GM23248 (cell line): ENCODE results near the gene GYPA.
"Not testable (repeated sequence)": the region's sequence is repeated elsewhere in the genome, so short reads cannot be mapped to it uniquely, and the experiment has no call there.

Experiments
- EZH2 ChIP-seq: fragments of 200-600 bp; sonication (generic); IDR thresholded peaks from 2 replicates; pipeline ENCODE4 v1.6.1; 2018; ENCODE audit warnings: antibody characterized with exemption, mild to moderate bottlenecking; ENCODE audit not compliant: insufficient read depth, poor library complexity, severe bottlenecking
- EZH2phosphoT487 ChIP-seq: fragments of 200-600 bp; sonication (generic); IDR thresholded peaks from 2 replicates; pipeline ENCODE4 v1.6.1; 2018; ENCODE audit warnings: antibody characterized with exemption, moderate library complexity, mild to moderate bottlenecking, low read depth; ENCODE audit not compliant: insufficient read depth

DNA sequence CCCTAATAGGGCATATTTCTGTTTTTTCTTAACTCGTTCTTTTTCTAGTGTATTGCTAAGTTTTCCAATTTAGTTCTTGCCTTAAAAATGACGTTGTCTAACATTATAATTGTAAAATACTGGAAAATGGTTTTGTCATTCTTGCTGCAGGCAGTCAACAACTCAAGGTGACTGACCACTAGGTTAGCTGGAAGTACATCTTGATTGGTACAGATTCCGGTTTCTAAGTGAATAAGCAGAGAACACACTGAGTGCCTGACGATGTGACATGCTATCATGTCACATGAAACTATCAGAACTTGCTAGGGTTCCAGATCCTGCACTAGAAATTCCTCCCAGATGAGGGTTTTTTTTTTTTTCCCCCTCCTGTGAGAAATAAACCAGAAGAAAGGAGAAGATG is 60.4 kb downstream of the GYPA start:
- TF ChIP-seq EZH2, EZH2phosphoT487: not testable (repeated sequence)
